ENCODE results near the gene ARMH1.
A peak's percentile ranks its signal among the peaks of the same experiment; 100 is the strongest.

ARMH1 gene

GRCh38 chr1:44674113-44675000 is at the start of gene ARMH1, which contains the start of gene TMEM53:
Gene ARMH1, plus strand, starts transcription at chr1:44674714. Its CDS starts 14,984 bp downstream, at chr1:44689698.
Gene TMEM53, minus strand, starts transcription at chr1:44674481. Its CDS starts 90 bp downstream, at chr1:44674391.
- peak; percentile 99 for DNase-seq (ENCODE audit: low read depth)

GRCh38 chr1:44625348-44625747 is 49.2 kb upstream of the ARMH1 start:
- DNase-seq (ENCODE audit: low read depth): no peak

- peak; percentile 88 for DNase-seq (ENCODE audit: low read depth)
Measured at GRCh38 chr1:44628962-44629756, 45.4 kb upstream of the ARMH1 start.

- DNase-seq (ENCODE audit: low read depth): peak; percentile 59
Measured at GRCh38 chr1:44630116-44630515, 44.4 kb upstream of the ARMH1 start.

DNA sequence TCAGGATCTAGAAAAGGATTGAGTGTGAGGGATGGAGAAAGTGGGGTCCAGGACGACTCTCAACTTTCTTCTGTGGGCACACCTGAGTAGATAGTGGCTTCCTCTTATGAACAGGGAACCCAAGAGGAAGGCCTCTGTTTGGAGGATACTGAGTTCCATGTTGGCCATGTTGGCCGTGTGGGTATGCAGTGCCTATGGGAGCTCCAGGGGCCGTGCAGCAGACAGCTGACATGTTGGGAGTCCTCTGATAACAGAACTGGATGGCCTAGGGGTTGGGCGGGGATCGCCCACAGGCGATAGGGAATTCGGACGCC is 43.2 kb upstream of the ARMH1 start:
- no peak for DNase-seq (ENCODE audit: low read depth)

GRCh38 chr1:44631647-44632539 is 42.6 kb upstream of the ARMH1 start:
- peak; percentile 86 for DNase-seq (ENCODE audit: low read depth)

- peak; percentile 52 for DNase-seq (ENCODE audit: low read depth)
Measured at GRCh38 chr1:44632598-44632997, 41.9 kb upstream of the ARMH1 start.

DNA sequence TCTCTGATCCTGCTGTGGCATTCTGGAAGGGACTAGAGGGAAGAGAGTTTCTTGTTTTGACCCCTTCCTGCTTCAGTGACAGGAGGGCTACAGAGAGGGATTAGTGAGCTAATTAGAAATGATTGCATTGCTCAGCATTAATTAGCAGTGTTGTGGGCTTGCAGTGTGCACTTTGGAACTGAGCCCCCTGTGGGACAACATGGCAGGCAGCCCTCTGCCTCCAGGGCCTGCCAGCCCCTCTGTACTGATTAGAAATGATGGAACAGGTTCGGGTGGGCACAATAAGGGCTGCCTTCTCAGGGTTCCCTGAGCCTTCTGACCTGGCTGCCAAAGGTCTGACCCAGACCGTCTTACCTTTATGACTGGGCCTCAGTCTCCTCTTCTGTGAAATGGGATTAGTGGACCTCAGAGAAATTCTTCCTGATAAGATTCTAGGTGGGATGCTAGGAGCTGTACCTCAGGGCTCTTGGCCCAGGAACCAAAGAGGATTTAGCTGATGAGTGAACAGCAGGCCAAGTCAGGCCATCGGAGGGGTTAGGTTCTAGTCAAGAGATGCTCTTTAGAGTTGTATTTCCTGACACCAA is 39.8 kb upstream of the ARMH1 start:
- no peak for DNase-seq (ENCODE audit: low read depth)

DNA sequence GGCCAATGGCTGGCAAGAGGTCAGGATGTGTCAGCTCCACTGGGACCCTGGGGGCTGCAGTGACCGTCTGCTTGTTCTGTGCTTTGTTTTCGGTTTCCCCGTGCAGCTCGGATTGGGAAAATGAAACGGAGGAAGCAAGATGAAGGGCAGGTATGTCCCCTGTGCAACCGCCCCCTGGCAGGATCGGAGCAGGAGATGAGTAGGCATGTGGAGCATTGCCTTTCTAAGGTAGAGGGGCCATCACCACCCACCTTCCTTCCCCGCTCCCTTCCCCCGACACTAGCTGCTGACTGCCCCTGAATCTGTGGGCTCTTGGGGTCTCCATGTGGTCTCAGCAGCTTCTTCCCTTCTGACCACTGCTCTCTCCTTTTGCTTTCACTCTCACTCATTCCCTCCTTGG is 39.1 kb upstream of the ARMH1 start:
- no peak for DNase-seq (ENCODE audit: low read depth)

GRCh38 chr1:44636083-44636687 is 38.3 kb upstream of the ARMH1 start:
- no peak for DNase-seq (ENCODE audit: low read depth)

DNA sequence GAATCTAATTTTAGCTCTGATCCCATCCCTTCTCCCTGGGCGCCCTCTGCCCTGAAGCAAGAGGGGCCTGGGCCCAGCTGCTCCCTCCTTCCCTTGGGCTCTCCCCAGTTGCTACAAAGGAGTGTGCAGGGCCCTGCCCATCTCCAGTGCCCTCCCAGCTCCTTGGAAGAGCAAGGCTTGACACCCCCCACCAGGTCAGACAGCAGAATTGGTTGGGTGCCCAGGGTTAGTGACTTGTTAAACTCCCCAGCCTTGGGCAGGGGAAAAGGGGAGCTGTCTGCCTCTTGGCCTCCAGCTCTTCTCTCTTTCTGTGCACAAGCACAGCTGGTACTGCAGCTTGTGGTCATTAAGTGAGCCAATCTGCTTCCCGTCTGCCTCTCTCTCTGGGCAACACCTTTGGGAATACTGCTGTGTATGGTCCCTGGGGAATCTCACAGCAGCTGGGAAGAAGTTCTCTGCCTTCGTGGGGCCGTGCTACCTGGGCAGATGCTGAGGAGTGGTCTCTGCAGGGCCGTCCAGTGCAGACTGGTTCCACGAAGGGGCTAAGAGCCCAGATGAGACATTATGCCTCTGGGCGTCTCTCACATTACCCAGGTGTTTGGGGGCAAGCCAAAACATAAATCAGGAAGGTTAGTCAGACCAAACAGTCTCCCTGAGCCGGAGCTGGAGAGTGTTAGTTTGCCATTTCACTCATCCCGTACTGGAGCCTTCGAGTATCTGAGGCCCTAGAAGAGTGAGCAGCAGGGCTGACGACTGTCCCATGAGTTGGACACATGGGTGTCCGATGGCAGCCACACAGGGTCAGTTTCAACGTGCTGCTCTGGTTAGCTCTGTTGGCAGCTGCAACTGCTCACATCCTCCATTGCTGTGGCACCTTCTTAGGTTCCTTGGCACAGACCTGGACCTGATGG is 37.6 kb upstream of the ARMH1 start:
- DNase-seq (ENCODE audit: low read depth): no peak

DNA sequence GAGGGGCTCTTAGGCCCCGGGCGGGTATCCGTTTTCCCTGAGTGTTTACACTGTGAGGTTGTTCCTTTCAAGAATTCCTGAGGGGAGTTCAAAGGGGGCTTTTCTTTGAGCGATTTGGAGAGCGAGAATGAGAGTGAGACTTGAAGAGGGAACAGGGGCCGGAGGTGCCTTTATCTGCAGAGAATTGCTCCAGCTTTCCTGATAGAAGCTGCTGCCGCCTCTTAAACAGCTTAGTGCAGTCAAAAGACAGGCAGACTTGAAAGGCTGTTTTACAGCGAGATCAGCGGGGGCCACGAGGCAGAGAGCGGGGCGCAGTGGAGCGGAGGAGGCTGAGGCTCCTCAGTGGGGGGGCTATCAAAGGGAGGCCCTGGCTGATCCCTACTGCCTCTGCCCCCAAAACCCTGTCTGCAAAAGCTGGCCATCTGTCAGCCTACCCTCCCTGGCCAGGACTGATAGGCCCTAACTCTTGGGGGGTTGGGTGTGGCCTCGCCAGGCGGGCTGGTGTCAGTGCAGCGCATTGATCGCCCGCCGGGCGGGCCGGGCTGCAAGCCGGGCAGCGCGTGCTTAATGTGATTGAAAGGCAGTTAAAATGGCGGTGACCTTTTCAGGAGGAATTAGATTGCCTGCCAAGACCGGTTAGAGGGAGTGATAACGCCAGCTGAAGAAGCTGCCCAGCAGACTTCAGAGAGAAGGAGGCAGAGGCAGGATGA is 36.7 kb upstream of the ARMH1 start:
- no peak for DNase-seq (ENCODE audit: low read depth)

DNA sequence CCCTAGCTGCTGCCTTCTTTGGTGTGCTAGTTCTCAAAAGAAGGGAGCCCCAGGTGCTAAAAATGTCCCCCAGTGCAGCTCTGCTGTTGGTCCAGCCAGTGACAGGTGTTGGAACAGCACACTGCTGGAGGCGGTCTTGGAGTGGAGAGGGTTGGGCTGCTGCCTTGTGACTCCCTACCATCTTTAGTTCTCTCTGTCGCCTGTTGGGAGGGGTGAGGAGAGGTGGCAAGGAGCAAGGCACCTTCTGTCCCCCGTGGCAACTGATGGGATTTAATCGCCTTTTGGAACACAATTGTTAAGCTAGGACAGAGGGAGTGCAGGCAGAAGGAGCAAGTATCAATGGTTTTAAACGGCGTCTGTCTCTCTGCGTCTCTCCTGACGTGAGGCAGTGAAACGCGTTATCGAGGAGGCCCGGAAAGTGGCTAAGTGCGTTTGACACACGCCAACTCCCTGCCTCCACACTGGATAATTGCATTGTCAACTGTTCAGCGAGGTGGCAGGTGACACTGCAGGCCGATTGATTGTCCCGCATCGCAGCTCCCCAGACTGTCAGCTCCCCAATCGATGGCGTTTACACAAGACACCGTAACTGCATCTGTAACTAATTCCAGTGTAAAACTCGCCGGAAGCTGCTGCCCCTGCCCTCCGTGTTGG is 34.2 kb upstream of the ARMH1 start:
- no peak for DNase-seq (ENCODE audit: low read depth)

GRCh38 chr1:44641126-44642102 is 33.1 kb upstream of the ARMH1 start:
- no peak for DNase-seq (ENCODE audit: low read depth)

DNA sequence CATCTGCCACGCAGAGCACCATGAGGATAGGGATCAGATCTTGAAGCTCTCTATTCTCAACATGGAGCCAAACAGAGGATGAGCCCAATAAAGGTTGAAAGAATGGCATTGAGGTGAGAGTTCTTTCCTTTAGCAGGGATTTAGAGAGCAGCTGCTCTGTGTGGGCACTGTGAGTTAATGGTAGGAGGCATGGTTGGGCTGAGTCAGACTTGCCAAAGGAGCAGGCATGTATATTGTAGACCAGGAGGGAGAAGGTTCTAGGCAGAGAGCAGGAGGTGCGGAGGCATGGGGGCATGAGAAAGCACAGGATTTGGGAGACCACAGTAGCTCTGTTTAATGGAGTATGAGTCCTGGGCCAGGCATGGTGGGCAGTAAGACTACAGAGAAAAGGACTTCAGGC is 32.3 kb upstream of the ARMH1 start:
- DNase-seq (ENCODE audit: low read depth): no peak

GRCh38 chr1:44642925-44643324 is 31.6 kb upstream of the ARMH1 start:
- no peak for DNase-seq (ENCODE audit: low read depth)

DNA sequence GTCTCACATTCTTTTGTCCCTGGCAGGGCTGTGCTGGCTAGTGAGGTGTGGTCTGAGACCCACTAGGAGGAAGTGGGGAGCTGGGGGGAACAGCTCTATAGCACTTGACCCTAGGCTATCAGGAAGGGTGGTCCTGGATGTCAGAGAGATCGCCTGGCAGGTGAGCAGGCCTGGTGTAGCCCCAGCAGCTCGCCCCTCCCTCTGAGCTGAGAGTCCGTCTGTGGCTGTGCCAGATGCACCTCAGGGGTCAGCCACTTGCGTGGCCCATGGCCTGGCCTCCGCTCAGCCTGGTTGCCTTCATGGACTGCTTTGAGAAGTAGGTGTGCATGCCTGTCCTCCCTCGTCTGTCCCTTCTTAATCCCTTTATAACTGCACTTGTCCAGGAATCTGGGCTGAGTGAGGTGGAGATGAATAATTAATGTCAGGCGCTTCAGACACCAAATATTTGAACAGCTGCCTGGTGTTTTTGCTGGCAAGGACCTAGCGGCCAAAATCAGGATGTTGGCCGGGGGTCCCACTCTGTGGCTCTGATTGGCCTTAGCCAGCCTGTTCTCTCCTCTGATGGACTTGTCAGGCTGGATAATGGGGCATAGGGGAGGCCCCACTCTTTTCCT is 30.7 kb upstream of the ARMH1 start:
- DNase-seq (ENCODE audit: low read depth): no peak
